ENCODE measurements around the gene RBKS.

The RBKS gene

DNA sequence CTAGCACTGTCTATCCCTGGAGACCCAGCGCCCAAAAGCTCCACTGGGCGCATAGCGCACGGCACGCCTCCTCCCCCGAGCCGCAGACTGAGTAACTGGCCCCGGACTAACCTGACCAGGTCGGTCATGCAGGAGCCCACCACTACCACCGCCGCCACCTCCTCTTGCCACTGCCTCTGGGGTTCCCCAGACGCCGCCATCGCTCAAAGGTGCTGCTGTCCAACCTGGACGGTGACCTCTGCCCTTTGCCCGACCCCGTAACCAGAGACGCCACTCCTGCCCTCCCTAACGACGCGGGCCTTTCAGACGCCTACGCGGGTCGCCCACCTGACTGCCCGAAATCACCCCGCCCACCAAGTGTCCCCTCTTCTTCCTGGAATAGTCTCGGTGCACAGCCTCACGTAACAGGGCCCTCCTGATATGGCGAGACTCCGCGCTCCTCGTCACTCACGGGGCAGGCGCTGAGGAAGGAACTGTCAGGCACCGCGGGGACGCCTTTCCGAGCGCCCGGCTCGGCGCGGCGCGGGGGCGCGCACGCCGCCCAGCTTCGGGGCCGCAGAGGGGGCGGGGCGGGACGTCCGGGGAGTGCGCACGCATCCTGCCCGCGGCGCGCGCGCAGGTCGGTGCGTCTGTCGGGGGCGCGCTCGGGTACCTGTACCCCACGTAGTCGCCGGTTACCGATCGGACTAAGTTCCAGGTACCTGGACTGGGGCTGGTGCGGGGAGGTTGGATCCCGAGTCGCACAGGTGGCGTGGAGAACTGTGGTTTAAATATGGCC, at the start of gene RBKS, which contains the start of gene BABAM2:
Gene RBKS (minus strand): TSS at position 242 of the 778 bp plus-strand sequence. CDS start 42 bp downstream, at position 200.
Gene BABAM2 (plus strand): TSS at position 584 of the 778 bp plus-strand sequence. CDS start 3,828 bp downstream, outside the sequence.
- peak; percentile 76 to 86 for DNase-seq (ENCODE audit: extremely low read depth in 1 of 2, low read depth in 1 of 2)

DNA sequence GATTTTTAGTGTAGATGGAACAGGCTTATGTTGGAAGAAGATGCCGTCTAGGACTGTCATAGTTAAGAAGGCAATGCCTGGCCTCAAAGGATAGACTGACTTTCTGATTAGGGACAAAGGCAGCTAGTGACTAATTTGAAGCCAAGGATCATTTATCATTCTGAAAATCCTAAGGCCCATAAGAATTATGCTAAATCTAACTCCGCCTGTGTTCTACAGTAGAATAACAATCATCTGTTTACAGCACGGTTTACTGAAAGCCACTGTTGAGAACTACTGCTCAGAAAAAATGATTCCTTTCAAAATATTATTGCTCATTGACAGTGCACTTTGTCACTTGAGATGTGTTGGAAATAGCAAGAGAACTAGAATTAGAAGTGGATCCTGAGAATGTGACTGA, 44.8 kb upstream of the RBKS start:
- DNase-seq (ENCODE audit: extremely low read depth in 1 of 2, low read depth in 1 of 2) = no peak

DNA sequence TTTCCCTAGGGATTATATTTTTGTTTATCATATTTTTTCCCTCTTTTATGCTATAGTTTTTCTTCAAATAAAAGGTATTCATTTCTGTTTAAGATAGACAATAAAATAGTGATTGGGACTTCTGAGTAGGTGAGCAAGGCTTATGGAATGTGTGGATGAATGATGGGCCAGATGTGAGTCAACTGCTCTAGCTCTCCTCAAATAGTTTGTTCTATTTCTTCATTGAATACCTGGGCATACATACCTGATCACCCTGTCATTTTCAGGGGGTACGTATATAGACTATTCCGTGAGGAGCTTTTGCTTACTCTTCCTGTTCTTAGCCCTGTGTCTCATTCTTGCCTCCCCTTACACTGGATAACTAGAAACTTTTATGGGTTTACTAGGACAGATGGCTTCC, 42.2 kb upstream of the RBKS start:
- no peak for DNase-seq (ENCODE audit: extremely low read depth in 1 of 2, low read depth in 1 of 2)

DNA sequence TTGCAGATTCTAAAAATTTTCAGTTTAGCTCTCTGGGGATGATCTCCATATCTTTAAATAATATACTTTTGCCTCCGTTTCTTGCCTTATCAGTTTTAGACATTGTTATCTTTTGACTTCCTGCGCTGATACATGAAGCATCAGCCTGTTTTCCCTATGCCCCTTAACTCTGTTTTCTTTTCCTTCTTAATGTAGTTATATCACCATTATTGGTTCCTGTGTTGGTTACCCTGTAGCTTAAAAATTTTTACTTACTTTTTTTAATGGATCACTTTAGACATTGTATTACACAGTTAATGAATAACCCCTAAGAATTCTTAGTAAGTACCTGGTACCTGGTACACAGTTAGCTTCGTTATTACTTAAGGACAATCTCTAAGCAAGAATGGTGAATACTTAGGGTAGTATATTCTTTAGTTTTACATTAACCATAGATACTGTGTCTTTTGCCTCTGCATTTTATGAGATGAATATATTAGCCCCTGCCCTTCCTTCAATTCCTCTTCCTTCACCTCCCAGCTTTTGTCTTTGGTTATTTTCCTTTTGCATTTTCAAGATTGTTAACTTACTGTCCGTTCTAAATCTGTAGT, 41.3 kb upstream of the RBKS start:
- no peak for DNase-seq (ENCODE audit: extremely low read depth in 1 of 2, low read depth in 1 of 2)

DNA sequence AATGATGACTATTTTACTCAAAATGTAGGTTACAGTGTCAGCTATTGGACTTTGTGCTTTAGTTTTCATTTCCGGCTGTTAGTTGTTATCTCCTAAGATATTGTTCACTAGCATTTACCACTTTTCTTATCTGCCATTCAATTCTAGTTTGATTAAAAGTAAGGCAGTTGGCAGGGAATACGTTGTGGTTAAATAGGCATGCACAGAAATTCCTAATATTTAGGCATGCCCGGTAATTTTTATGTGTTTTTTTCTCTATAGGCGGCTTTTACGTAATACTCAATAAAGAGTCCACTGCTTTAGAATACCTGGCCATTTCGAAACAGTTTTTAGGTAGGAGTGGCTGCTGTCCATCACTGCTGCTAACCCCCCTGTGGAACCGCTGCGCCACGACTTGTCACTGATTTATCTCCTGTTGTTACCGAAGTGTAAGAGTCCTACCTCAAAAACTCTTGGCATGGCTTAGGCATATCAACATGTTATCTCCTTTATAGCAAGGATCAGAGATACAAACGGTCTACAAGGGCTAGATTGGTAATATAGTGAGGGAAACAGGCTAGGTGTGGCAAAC, 39.8 kb upstream of the RBKS start:
- DNase-seq (ENCODE audit: extremely low read depth in 1 of 2, low read depth in 1 of 2) = no peak

DNA sequence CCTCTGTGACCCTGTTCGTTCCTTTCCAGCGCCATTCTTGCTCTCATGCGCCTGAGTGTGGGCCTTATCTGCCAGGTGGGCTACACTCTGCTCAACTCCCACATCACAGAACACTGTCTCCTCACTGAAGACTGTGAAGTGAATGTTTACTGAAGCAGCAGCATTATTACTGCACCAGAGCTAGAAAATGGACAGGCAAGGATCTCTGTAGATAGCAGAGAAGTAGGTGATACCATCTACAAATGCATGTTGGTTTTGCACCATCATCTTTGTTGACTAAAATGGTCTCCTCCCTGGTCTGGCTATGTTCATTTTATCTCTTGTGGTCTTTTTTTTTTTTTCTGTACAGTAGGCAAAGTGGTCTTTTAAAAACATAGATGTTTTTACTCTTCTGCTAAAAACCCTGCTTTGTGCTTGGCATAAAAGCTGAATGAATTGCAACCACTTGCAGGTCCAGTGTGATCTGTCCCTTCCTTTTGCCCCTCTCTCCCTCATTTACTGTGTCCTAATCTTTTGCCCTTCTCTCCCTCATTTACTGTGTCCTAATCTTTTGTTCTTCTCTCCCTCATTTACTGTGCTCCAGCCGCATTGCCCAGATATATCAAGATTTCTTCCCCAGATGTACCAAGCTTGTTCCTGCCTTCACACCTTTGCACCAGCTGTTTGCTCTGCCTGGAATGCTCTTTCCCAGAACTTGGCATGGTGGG, 35.7 kb upstream of the RBKS start:
- DNase-seq (ENCODE audit: extremely low read depth in 1 of 2, low read depth in 1 of 2) = no peak

DNA sequence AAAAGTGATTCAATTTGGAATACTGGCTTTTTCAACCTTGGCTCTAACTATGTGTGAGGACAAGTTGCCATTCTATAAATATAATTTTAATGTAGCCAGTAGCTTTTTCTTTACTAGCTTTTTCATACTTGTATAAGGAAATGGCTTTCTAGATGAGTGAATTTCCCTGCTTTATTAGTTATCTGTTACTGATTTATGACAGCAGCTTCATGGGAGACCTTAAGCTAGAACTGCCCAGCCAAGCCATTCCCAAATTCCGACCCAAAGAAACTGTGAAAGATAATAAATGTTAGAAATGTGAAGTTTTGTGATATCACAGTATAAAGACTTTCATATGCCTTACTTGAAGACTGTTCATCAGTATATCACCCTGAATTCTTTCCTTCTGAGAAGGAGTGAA, 32.7 kb upstream of the RBKS start:
- DNase-seq (ENCODE audit: extremely low read depth in 1 of 2, low read depth in 1 of 2) = no peak

DNA sequence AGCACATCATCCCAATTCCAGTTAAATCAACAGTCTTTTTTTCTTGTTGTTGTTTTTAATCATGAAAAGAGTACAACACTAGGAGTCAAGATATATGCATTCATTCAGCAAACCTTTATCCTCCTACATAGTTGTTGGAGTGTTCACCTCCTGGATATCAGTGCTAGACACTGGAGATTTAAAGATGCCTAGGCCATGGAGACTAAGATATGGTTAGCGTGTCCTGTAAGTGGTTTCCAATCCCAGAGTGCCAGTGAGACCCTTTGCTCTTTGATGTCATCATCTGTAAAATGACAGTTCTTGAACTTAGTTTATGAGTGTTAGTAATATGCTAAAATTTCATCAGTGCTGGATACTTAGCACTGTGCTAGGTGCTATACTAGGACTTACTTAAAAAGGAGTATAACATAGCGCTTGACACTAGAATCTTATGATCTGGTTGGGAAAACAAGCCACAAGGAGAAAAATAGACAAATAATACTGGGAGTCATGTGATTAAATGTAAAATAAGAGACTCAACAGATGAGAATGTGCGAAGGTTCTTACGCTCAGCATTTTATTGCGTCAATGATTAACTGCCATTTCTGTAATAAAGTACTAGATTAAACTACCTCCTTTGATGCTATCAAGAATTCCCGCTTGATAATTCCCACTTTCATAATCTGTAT, 31.8 kb upstream of the RBKS start:
- no peak for DNase-seq (ENCODE audit: extremely low read depth in 1 of 2, low read depth in 1 of 2)

DNA sequence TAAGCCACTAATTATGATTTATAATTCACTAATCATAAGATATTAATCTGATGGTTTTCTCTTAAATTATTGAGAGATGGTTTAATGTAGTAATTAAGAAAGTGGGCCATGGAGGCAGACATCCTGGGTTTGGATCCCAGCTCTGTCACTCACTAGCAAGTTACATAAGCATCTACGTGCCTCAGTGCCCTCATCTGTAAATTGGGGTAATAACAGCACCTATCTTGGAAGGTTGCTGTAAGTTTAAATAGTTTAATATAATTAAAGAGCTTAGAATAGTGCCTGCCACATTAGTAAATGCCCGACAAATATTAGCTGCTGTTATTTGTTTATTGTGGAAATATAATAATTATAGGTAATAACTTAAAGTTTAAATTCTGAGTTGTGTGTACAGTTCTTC, 31.2 kb upstream of the RBKS start:
- no peak for DNase-seq (ENCODE audit: extremely low read depth in 1 of 2, low read depth in 1 of 2)

DNA sequence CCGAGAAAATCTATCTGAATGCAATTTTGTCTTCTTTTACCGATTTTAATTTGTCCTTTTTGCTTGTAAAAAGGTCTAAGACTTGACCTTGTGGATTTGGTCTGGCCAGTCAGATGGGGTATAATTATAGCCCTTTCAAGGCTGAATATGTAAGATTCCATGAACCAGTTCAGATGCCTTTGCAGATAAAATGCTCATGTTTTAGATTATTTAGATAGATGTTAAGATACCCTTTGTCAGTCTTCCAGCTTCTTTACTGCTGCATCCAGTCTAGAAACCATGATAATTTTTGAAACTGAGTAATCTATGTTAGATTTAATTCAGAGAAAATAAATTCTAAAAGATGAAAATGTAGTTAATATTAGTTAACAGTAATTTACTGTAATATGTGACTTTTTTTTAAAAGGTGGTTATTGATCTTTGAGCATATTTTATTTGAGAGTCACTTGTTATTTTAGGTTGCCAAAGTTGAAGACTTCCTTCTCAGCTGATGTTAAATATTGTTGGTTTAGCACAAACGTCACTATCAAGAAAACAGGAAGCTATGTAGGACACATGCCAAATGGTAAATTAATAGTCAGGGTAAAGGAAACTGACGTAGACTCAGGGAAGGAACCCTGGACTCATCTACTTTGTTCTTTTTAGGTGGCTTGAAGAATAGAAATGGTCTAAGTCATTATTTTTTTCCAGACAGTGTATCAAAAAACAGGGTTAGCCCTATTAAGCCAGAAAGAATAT, 30.1 kb upstream of the RBKS start:
- no peak for DNase-seq (ENCODE audit: extremely low read depth in 1 of 2, low read depth in 1 of 2)

DNA sequence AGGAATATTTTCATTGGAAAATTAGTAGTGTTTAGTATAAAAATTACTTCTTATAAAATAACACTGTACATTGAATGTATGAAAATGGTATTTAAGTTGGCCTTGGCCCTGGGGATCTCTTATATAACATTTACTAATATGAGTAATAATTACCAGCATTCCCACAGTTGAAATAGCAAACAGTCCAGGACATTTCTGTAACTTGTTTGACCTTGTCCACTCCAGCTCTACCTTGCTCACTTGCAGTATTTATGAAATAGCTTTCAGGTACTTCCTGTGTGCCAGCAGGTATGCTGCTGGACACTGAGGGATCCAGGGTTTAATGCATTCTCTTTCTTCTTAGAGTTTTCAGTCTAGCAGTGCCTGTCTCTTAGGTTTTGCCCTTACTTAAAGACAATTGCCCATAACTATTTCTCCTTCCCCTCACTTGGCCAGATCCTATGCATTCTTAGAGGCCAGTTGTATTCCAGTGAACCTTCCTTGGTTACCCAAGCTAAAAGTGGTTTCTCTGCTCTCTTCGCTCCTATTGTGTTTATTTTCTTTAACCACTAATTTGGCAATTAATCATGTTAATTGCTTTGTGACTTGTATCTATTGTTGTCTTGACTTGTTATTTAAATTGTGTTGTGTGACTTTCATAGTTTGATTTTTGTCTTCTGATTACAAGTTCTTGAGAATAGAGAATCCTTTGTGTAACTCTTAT, 26.3 kb upstream of the RBKS start:
- no peak for DNase-seq (ENCODE audit: extremely low read depth in 1 of 2, low read depth in 1 of 2)

DNA sequence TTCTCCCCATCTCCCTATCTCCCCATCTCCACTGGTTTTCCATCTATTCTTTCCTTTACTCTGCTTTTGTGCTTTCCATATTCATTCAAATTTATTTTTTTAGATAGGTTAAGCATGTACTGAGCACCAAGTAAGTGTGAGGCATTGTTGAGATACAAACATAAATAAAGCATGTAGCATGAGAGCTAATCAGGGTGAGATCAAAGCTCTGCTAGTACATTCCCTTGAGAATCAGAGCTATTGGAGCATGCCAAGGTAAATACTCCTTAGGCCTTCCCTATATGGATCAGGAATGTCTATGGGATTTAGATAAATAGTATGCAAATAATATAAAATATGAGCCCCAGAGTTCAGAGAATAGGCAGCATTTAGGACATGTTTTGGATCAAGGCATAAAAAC, 25.7 kb upstream of the RBKS start:
- DNase-seq (ENCODE audit: extremely low read depth in 1 of 2, low read depth in 1 of 2) = no peak

DNA sequence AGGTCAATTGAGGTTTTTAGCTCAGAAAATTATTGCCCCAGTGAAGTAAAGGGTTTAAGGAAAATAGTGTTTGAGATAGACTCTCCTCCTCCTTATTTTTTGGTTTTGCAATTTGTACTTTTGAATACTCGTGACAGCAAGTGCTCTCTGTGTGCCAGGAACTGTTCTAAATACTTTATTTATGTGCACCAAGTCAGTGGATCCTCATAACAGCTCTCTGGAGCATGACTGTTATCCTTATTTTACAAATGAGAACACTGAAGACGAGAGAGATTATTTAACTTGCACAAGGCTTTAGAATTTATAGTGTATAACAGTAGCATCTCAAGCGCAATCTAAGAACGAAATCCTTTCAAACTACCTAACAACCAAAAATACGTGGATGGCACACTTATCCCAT, 25.0 kb upstream of the RBKS start:
- DNase-seq (ENCODE audit: extremely low read depth in 1 of 2, low read depth in 1 of 2) = no peak

DNA sequence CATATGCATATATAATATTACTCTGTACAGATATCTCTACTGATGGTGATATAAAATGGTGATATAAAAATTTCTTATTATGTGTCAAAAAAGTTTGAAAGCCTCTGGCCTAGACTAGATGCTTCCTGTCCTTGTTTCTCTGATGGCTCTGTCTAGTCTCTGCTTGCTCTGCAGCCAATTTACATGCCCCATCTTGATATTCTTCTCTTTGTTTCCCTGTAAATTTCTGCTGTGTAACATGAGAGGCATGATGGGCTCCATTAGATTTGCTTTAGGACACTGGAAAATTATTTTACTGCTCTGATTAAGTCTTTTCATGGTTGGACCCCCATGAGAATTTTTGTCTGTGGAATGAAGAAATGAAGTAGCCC, 24.6 kb upstream of the RBKS start:
- no peak for DNase-seq (ENCODE audit: extremely low read depth in 1 of 2, low read depth in 1 of 2)

DNA sequence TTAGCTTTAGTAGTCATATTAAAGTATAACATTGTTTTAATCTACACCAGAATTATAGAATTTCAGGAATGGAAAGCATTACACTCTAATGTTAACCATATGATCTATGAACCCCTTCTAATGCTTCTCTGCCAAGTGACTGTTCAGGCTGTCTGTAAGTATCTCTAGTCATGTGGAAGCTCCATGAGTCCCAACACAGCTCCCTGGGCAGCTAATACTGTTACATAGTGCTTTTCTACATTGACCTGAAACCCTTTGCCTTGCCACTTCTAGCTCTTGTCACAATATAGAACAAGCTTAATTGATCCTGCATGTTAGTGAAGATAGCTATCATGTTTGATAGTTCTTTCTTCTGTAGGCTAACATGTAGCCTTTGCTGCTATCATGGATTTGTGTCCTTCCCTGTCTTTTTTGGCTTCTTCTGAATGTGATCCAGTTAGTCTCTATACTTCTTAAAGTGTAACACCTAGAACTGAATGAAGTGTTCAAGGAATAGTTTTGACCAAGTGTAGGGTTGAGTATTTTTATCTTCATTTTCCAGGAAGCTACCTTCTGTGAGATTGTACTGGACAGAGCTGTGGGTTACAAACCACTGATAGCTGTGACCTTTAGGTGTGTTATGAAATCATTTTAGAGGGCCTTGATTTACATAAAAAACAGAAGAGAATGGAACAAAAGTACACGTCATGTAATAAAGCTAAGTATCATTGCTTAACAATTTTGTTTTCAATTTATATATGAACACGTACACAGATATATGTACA, 24.0 kb upstream of the RBKS start:
- no peak for DNase-seq (ENCODE audit: extremely low read depth in 1 of 2, low read depth in 1 of 2)

DNA sequence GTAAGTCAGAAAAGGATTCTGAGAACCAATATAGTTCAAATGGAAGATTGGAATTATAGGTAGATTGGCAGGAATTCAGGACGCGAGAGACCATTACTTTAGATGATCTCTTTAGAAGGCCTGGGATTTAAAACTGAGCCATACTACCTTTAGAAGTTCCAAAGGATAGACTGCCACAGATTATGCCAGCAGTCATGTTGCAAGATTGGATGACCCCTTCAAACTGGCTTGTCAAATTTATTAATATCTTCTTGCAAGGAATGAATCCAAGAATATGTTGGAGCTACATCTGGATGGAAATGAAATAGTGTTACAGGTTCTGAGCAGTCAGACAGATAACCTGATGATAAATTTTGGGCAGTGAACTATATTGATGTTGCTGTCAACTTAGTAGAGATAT, 22.3 kb upstream of the RBKS start:
- no peak for DNase-seq (ENCODE audit: extremely low read depth in 1 of 2, low read depth in 1 of 2)

DNA sequence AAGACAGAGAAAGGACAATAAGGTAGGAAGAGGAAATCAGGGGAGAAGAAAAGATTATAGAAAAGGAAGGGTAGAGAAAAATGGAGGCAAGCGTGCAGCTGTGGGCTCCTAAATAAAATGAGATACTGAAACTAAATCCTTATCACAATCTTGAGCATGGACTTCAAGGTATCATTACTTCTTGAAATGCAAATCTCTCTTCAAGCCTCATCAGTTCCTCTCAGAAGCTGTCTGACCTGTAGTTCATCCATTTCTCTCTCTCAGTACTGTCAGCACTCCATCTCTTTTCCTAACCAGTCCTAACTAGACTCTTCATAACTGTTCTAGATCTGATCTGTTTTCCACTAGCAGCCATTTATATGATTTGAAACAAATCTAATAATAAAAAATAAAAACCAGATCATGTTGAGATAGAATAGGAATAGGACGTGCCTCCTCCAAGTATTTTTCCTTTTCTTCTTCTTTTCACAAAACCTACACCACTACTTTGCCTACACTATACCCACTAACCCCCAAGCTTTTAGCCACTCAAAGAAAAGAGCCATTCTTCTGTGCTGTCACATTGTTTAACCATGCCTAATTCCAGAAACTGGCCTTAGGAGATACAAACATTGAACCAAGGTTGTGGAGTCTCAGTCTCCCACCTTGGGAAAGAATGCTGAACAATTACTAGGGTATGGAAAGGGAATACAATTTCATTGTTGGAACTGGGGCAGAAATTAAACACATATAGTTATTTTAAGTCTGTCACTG, 21.4 kb upstream of the RBKS start:
- no peak for DNase-seq (ENCODE audit: extremely low read depth in 1 of 2, low read depth in 1 of 2)

DNA sequence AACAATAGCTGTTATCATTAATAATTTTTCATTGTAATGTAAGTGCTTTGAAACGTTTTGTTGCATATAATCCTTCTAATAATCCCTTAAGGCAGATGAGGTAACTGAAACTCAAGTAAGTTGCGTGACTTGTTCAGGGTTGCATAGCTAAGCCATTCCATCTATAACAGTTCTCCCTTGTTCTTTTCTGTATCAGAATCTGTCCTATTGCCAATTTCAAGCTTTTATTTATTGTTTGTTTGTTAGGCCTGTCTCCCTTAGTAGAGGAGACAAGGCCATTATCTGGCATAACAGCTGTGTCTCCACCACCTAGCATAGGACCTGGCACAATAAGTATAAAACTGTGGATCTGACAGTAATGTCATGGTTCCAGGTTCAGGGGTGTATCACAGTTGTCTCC, 19.7 kb upstream of the RBKS start:
- DNase-seq (ENCODE audit: extremely low read depth in 1 of 2, low read depth in 1 of 2) = no peak
